Trophoblast cell (in vitro differentiated cells and primary cell): ENCODE results near the gene TGM3.
A peak's percentile ranks its signal among the peaks of the same experiment; 100 is the strongest.

Experiments used
- DNase-seq, 2 donors: peaks; one replicate each; pipeline ENCODE4 v3.0.0-alpha.2; 2016
- H2AFZ ChIP-seq: 2 replicates; pipeline ENCODE4 v1.6.1; 2013; ENCODE audit warnings: low read length, moderate library complexity, mild to moderate bottlenecking; ENCODE audit not compliant: insufficient read depth, poor library complexity
- H2AK5ac ChIP-seq: 2 replicates; pipeline ENCODE4 v1.6.1; 2013; ENCODE audit warnings: mild to moderate bottlenecking, low read length
- H2BK120ac ChIP-seq: 2 replicates; pipeline ENCODE4 v1.6.1; 2013; ENCODE audit warnings: low read length, mild to moderate bottlenecking, moderate library complexity; ENCODE audit not compliant: insufficient read depth, poor library complexity
- H2BK12ac ChIP-seq: 2 replicates; pipeline ENCODE4 v1.6.1; 2013; ENCODE audit warnings: mild to moderate bottlenecking, low read length, moderate library complexity
- H2BK5ac ChIP-seq: 2 replicates; pipeline ENCODE4 v1.6.1; 2013; ENCODE audit warnings: low read length, low read depth, moderate library complexity, mild to moderate bottlenecking; ENCODE audit not compliant: poor library complexity
- H3K14ac ChIP-seq: 2 replicates; pipeline ENCODE4 v1.6.1; 2013; ENCODE audit warnings: mild to moderate bottlenecking, low read length
- H3K18ac ChIP-seq: 2 replicates; pipeline ENCODE4 v1.6.1; 2013; ENCODE audit warnings: mild to moderate bottlenecking, low read length
- H3K23ac ChIP-seq: 2 replicates; pipeline ENCODE4 v1.6.1; 2013; ENCODE audit warnings: low read length
- H3K27ac ChIP-seq: 2 replicates; pipeline ENCODE4 v1.5.1; 2013; ENCODE audit warnings: low read depth, mild to moderate bottlenecking, inconsistent platforms, low read length, moderate library complexity
- H3K27me3 ChIP-seq: 2 replicates; pipeline ENCODE4 v1.6.1; 2013; ENCODE audit warnings: inconsistent platforms, mild to moderate bottlenecking, low read length, moderate library complexity; ENCODE audit not compliant: insufficient read depth
- H3K36me3 ChIP-seq, 2 experiments: 1 replicate in 1 of 2; 2 replicates in 1 of 2; pipeline ENCODE4 v1.6.1; 2013; ENCODE audit warnings: low read length in 2 of 2, mild to moderate bottlenecking in 2 of 2, moderate library complexity in 1 of 2; ENCODE audit not compliant: insufficient read depth in 2 of 2, control insufficient read depth in 1 of 2
- H3K4ac ChIP-seq: 2 replicates; pipeline ENCODE4 v1.6.1; 2013; ENCODE audit warnings: low read depth, mild to moderate bottlenecking, low read length, moderate library complexity
- H3K4me1 ChIP-seq, 2 experiments: 1 replicate in 1 of 2; 2 replicates in 1 of 2; pipeline ENCODE4 v1.6.1; 2013; ENCODE audit warnings: low read length in 2 of 2, mild to moderate bottlenecking in 2 of 2, moderate library complexity in 1 of 2; ENCODE audit not compliant: insufficient read depth in 2 of 2, control insufficient read depth in 1 of 2
- H3K4me2 ChIP-seq: 2 replicates; pipeline ENCODE4 v1.6.1; 2013; ENCODE audit warnings: inconsistent platforms, mild to moderate bottlenecking, low read length, moderate library complexity
- H3K4me3 ChIP-seq: 2 replicates; pipeline ENCODE4 v1.5.1; 2013; ENCODE audit warnings: mild to moderate bottlenecking, low read depth, low read length, inconsistent platforms
- H3K79me1 ChIP-seq: one replicate; pipeline ENCODE4 v1.6.1; 2013; ENCODE audit warnings: low read length
- H3K79me2 ChIP-seq: 2 replicates; pipeline ENCODE4 v1.6.1; 2013; ENCODE audit warnings: low read length, mild to moderate bottlenecking; ENCODE audit not compliant: control insufficient read depth, insufficient read depth, poor library complexity
- H3K9ac ChIP-seq: 2 replicates; pipeline ENCODE4 v1.6.1; 2013; ENCODE audit warnings: mild to moderate bottlenecking, low read length
- H3K9me3 ChIP-seq: 2 replicates; pipeline ENCODE4 v1.6.1; 2013; ENCODE audit warnings: low read depth, mild to moderate bottlenecking, control low read depth, inconsistent platforms, low read length; ENCODE audit not compliant: insufficient read depth
- H4K12ac ChIP-seq: 2 replicates; pipeline ENCODE4 v1.6.1; 2013; ENCODE audit warnings: low read depth, mild to moderate bottlenecking, low read length, moderate library complexity
- H4K8ac ChIP-seq: 2 replicates; pipeline ENCODE4 v1.6.1; 2013; ENCODE audit warnings: low read depth, mild to moderate bottlenecking, low read length, moderate library complexity
- H4K91ac ChIP-seq: one replicate; pipeline ENCODE4 v1.6.1; 2013; ENCODE audit warnings: low read depth, mild to moderate bottlenecking, low read length, moderate library complexity
- WGBS: extraction: QIAGEN DNeasy Blood & Tissue Kit; methylation state at CpG from one replicate; pipeline ENCODE4 v1.1.7; 2013; ENCODE audit warnings: missing lambda C conversion rate; ENCODE audit not compliant: insufficient read length, insufficient coverage; ENCODE audit errors: extremely low coverage; 5-methylcytosine and 5-hydroxymethylcytosine counted together

The TGM3 gene

GRCh38 chr20:2314759-2315439 lies 19.1 kb downstream of the TGM3 start:
- Histone ChIP-seq H4K8ac (no peak overlapping the region), H3K18ac (no peak overlapping the region), H3K9ac (no peak overlapping the region), H4K12ac (no peak overlapping the region), H2BK5ac (no peak overlapping the region), H3K4me2 (no peak overlapping the region), H3K4me1 (peaks cover 3 to 7% of the 10 kb centered on the region in 2 experiments), H3K27ac (no peak overlapping the region), H2BK12ac (no peak overlapping the region), H3K14ac (no peak overlapping the region), H3K4me3 (no peak overlapping the region), H3K23ac (no peak overlapping the region), H2BK120ac (no peak overlapping the region), H3K27me3 (no peaks in the 10 kb centered on the region), H4K91ac (no peak overlapping the region), H3K36me3 (no peaks in the 10 kb centered on the region), H3K9me3 (no peaks in the 10 kb centered on the region), H3K79me2 (no peaks in the 10 kb centered on the region), H3K4ac (no peak overlapping the region), H2AFZ (no peak overlapping the region), H3K79me1 (no peaks in the 10 kb centered on the region), H2AK5ac (no peak overlapping the region)
- DNase-seq: peak in 1 of 2 donors; percentile 5
- no CpG with 5 or more reads among the region's 8 CpGs for WGBS

- H3K4ac ChIP-seq: no peak overlapping the region
- H3K27me3 ChIP-seq: no peaks in the 10 kb centered on the region
- no peak overlapping the region for H4K91ac ChIP-seq
- H4K8ac ChIP-seq: no peak overlapping the region
- no peak overlapping the region for H3K27ac ChIP-seq
- no peak overlapping the region for H4K12ac ChIP-seq
- H3K79me2 ChIP-seq: no peaks in the 10 kb centered on the region
- H3K36me3 ChIP-seq: no peaks in the 10 kb centered on the region
- DNase-seq: no peak
- no peak overlapping the region for H3K23ac ChIP-seq
- H2BK5ac ChIP-seq: no peak overlapping the region
- no peak overlapping the region for H2BK120ac ChIP-seq
- no peaks in the 10 kb centered on the region for H3K79me1 ChIP-seq
- H2AK5ac ChIP-seq: no peak overlapping the region
- H3K9me3 ChIP-seq: no peaks in the 10 kb centered on the region
- H3K9ac ChIP-seq: no peak overlapping the region
- no peak overlapping the region for H3K18ac ChIP-seq
- H3K4me2 ChIP-seq: no peak overlapping the region
- H2AFZ ChIP-seq: no peak overlapping the region
- no CpG with 5 or more reads among the region's 1 CpG for WGBS
- H3K4me3 ChIP-seq: no peak overlapping the region
- peaks cover 3 to 7% of the 10 kb centered on the region in 2 experiments for H3K4me1 ChIP-seq
- H3K14ac ChIP-seq: no peak overlapping the region
- H2BK12ac ChIP-seq: no peak overlapping the region
Observed at GRCh38 chr20:2315440-2315778, 19.6 kb downstream of the TGM3 start.

- no peak overlapping the region for H2BK120ac ChIP-seq
- H2AFZ ChIP-seq: no peak overlapping the region
- no peak overlapping the region for H3K4ac ChIP-seq
- H3K4me2 ChIP-seq: no peak overlapping the region
- no peak overlapping the region for H3K14ac ChIP-seq
- no peaks in the 10 kb centered on the region for H3K79me2 ChIP-seq
- no peaks in the 10 kb centered on the region for H3K36me3 ChIP-seq
- H3K23ac ChIP-seq: no peak overlapping the region
- H3K9ac ChIP-seq: no peak overlapping the region
- no peak overlapping the region for H3K27ac ChIP-seq
- no peak overlapping the region for H3K18ac ChIP-seq
- H2AK5ac ChIP-seq: no peak overlapping the region
- no peak overlapping the region for H2BK12ac ChIP-seq
- no peaks in the 10 kb centered on the region for H3K27me3 ChIP-seq
- no peaks in the 10 kb centered on the region for H3K79me1 ChIP-seq
- no CpG with 5 or more reads among the region's 14 CpGs for WGBS
- no peak overlapping the region for H3K4me3 ChIP-seq
- H4K8ac ChIP-seq: no peak overlapping the region
- H4K91ac ChIP-seq: no peak overlapping the region
- H4K12ac ChIP-seq: no peak overlapping the region
- peaks cover 3 to 7% of the 10 kb centered on the region in 2 experiments for H3K4me1 ChIP-seq
- H3K9me3 ChIP-seq: no peaks in the 10 kb centered on the region
- H2BK5ac ChIP-seq: no peak overlapping the region
- no peak for DNase-seq
Observed at GRCh38 chr20:2316847-2317495, 21.2 kb downstream of the TGM3 start.

- Histone ChIP-seq H4K8ac (no peak overlapping the region), H3K4me3 (no peak overlapping the region), H3K23ac (no peak overlapping the region), H3K27ac (no peak overlapping the region), H4K91ac (no peak overlapping the region), H3K4ac (no peak overlapping the region), H3K14ac (no peak overlapping the region), H4K12ac (no peak overlapping the region), H2BK12ac (no peak overlapping the region), H2AK5ac (no peak overlapping the region), H3K27me3 (no peaks in the 10 kb centered on the region), H3K4me1 (no peaks in the 10 kb centered on the region), H3K18ac (no peak overlapping the region), H3K79me1 (no peaks in the 10 kb centered on the region), H3K9ac (no peak overlapping the region), H3K36me3 (no peaks in the 10 kb centered on the region), H2BK5ac (no peak overlapping the region), H2BK120ac (no peak overlapping the region), H2AFZ (no peak overlapping the region), H3K9me3 (no peaks in the 10 kb centered on the region), H3K4me2 (no peak overlapping the region), H3K79me2 (no peaks in the 10 kb centered on the region)
- no CpG with 5 or more reads among the region's 6 CpGs for WGBS
- DNase-seq: no peak
Observed at GRCh38 chr20:2320813-2321658, 25.2 kb downstream of the TGM3 start.
